Osteocyte (in vitro differentiated cells): ENCODE results near the gene ATP6AP2. TPM values are rescaled to one million over a fixed set of nuclear protein-coding genes. Genes with fewer than 3 reads are reported as not detected.
"Not testable (repeated sequence)": the region's sequence is repeated elsewhere in the genome, so short reads cannot be mapped to it uniquely, and the experiment has no call there.

Source experiments
- DNase-seq: peaks from one replicate; pipeline ENCODE4 v3.0.0; 2021; ENCODE audit warnings: mixed read lengths; ENCODE audit not compliant: unreplicated experiment; ENCODE audit errors: extremely low spot score
- H3K27ac Mint-ChIP-seq: one replicate; pipeline ENCODE4 v1.8.0; 2021; ENCODE audit warnings: mild to moderate bottlenecking, mixed read lengths; ENCODE audit not compliant: unreplicated experiment
- H3K27me3 Mint-ChIP-seq: one replicate; pipeline ENCODE4 v1.8.0; 2021; ENCODE audit warnings: mixed read lengths; ENCODE audit not compliant: unreplicated experiment
- H3K36me3 Mint-ChIP-seq: one replicate; pipeline ENCODE4 v1.8.0; 2021; ENCODE audit warnings: mixed read lengths; ENCODE audit not compliant: unreplicated experiment
- H3K4me1 Mint-ChIP-seq: one replicate; pipeline ENCODE4 v1.8.0; 2021; ENCODE audit warnings: mixed read lengths; ENCODE audit not compliant: unreplicated experiment
- H3K4me3 Mint-ChIP-seq: one replicate; pipeline ENCODE4 v1.8.0; 2021; ENCODE audit warnings: mild to moderate bottlenecking, moderate library complexity, mixed read lengths; ENCODE audit not compliant: unreplicated experiment
- H3K9me3 Mint-ChIP-seq: one replicate; pipeline ENCODE4 v1.8.0; 2021; ENCODE audit warnings: mixed read lengths; ENCODE audit not compliant: unreplicated experiment
- total RNA-seq: library from RNA; stranded (reverse); gene quantifications from 2 replicates; pipeline ENCODE4 v1.2.1, GENCODE V29; 2021
- TF ChIP-seq, protein P1 (sequence below): fragments of 200-600 bp; sonication (generic); IDR thresholded peaks from 2 replicates; pipeline ENCODE4 v1.5.0; 2021; ENCODE audit warnings: antibody characterized with exemption, mild to moderate bottlenecking, moderate library complexity

The ATP6AP2 gene
- total RNA-seq, 1 donor from 2014 or later: 154 TPM

- DNase-seq: no peak
- H3K4me3 Mint-ChIP-seq: no peak overlapping the region
- no peak overlapping the region for H3K27ac Mint-ChIP-seq
- H3K27me3 Mint-ChIP-seq: peaks cover 14% of the 10 kb centered on the region
- no peaks in the 10 kb centered on the region for H3K4me1 Mint-ChIP-seq
- no peaks in the 10 kb centered on the region for H3K36me3 Mint-ChIP-seq
- H3K9me3 Mint-ChIP-seq: no peaks in the 10 kb centered on the region
- TF ChIP-seq, protein P1, sequence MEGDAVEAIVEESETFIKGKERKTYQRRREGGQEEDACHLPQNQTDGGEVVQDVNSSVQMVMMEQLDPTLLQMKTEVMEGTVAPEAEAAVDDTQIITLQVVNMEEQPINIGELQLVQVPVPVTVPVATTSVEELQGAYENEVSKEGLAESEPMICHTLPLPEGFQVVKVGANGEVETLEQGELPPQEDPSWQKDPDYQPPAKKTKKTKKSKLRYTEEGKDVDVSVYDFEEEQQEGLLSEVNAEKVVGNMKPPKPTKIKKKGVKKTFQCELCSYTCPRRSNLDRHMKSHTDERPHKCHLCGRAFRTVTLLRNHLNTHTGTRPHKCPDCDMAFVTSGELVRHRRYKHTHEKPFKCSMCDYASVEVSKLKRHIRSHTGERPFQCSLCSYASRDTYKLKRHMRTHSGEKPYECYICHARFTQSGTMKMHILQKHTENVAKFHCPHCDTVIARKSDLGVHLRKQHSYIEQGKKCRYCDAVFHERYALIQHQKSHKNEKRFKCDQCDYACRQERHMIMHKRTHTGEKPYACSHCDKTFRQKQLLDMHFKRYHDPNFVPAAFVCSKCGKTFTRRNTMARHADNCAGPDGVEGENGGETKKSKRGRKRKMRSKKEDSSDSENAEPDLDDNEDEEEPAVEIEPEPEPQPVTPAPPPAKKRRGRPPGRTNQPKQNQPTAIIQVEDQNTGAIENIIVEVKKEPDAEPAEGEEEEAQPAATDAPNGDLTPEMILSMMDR: peak; percentile 55
These were observed 7.0 kb upstream of the ATP6AP2 start for GRCh38 chrX:40573763-40574162.

DNA sequence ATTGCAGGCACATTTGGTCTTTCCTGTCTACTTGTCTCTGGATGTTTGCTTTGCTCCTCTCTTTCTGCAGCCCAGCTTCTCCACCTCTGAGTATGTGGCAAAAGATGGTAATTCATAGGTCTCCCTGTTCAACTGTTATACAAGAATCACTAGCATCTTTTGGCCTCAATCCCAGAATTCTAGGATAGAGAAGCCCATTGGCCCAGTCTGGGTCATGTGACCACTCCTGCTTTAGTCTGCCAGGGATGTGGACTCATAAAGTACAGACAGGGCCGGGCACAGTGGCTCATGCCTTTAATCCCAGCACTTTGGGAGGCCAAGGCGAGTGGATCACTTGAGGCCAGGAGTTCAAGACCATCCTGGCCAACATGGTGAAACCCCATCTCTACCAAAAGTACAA is 5.4 kb upstream of the ATP6AP2 start:
- H3K27me3 Mint-ChIP-seq, H3K27ac Mint-ChIP-seq, H3K36me3 Mint-ChIP-seq, H3K9me3 Mint-ChIP-seq, H3K4me3 Mint-ChIP-seq, DNase-seq, H3K4me1 Mint-ChIP-seq: not testable (repeated sequence)

DNA sequence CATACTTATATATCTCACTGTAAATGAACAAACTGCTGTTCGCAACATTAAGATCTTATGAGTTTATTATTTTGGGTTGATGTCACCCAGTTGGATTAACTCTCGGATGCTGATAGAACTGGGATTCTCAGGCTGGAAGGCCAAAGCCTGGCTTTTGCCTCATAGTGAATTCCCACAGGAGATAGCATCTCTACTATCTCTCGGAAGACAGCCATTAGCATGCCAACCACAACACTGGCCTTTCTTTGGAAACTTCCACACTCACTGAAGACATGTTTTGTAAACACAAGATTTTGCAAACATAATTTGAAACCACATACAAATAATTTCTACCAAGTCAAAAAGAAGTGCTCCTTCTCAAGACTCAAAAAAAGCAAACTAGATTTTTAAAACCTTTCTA is 4.5 kb upstream of the ATP6AP2 start:
- H3K9me3 Mint-ChIP-seq: no peaks in the 10 kb centered on the region
- no peaks in the 10 kb centered on the region for H3K36me3 Mint-ChIP-seq
- H3K27me3 Mint-ChIP-seq: no peaks in the 10 kb centered on the region
- H3K4me3 Mint-ChIP-seq: no peak overlapping the region
- no peaks in the 10 kb centered on the region for H3K4me1 Mint-ChIP-seq
- TF ChIP-seq, protein P1: no peak
- no peak overlapping the region for H3K27ac Mint-ChIP-seq
- no peak for DNase-seq

- Mint-ChIP-seq H3K9me3 (peaks cover 8% of the 10 kb centered on the region), H3K27me3 (no peaks in the 10 kb centered on the region), H3K4me1 (peaks cover 8% of the 10 kb centered on the region), H3K36me3 (no peaks in the 10 kb centered on the region), H3K4me3 (no peak overlapping the region), H3K27ac (no peak overlapping the region)
- no peak for DNase-seq
- TF ChIP-seq, protein P1: no peak
These were observed 2.6 kb upstream of the ATP6AP2 start for GRCh38 chrX:40578039-40578695.

DNA sequence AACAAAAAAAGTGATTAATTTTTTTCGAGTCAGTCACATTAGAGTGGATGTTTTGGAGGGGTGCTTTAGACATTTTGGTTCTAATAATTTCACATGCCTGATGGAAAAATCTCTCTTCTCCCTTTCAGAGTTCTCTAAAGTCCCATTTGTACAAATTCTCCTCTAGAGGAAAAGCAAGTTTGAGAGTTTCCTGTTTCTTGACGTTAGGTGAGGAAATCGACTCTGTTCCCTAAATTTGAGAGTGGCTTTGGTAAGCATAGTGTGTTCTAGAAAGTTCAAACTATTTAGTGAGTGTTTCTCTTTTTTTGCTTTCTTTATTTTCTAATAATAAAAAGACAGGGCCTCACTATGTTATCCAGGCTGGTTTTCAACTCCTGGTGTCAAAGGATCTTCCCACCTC is 1.6 kb upstream of the ATP6AP2 start:
- Mint-ChIP-seq H3K27ac (no peak overlapping the region), H3K4me1 (peaks cover 9% of the 10 kb centered on the region), H3K9me3 (peaks cover 8% of the 10 kb centered on the region), H3K4me3 (no peak overlapping the region), H3K27me3 (no peaks in the 10 kb centered on the region), H3K36me3 (no peaks in the 10 kb centered on the region)
- no peak for DNase-seq
- TF ChIP-seq, protein P1: no peak
